ENCODE measurements around the gene FAM53B. TPM values are rescaled to one million over a fixed set of nuclear protein-coding genes. Genes with fewer than 3 reads are reported as not detected.

Gene FAM53B
- total RNA-seq, 2 donors from 2014 or later, result 17.1 to 21.1 TPM

DNA sequence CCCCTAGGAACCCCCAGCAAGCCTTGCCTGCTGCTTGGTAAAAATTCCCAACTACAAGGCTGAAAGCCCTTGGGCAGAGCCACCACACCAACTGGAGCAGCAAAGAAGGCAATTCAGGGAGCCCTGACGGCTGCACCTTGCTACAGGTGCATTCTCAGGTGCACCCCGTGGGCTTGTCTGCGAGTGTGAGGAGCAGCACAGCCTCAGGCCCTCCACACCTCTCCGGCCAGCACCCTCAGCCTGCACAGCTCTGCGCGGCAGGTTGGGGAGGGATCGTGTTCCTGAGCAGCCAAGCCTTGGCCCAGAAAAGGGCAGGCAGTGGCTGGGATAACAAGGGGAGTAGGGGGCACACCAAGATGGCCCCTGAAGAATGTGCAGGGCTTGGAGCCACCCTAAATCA, 104.1 kb downstream of the FAM53B start:
- H3K36me3 ChIP-seq (replicated peaks in 1 of 2; ENCODE audit: insufficient read depth in 1 of 2, low read depth in 2 of 2), result no peaks in the 10 kb centered on the region
- no peaks in the 10 kb centered on the region for H3K9me3 ChIP-seq
- no peaks in the 10 kb centered on the region for H3K27me3 ChIP-seq
- H3K27ac ChIP-seq, result no peak overlapping the region
- intact Hi-C loops (cut with DNase I), result no loop called here
- H3K4me3 ChIP-seq, result no peak overlapping the region
- peaks cover 6% of the 10 kb centered on the region for H3K4me1 ChIP-seq
- 84% methylated on average over 7 of the region's 7 CpGs; no CpG with 5 or more reads in 1 of the 2 donors for WGBS, 2 donors
- TF ChIP-seq POLR2A (IDR thresholded peaks at IDR 0.05), result no peak
- DNase-seq (no peak), ATAC-seq (no peak)

DNA sequence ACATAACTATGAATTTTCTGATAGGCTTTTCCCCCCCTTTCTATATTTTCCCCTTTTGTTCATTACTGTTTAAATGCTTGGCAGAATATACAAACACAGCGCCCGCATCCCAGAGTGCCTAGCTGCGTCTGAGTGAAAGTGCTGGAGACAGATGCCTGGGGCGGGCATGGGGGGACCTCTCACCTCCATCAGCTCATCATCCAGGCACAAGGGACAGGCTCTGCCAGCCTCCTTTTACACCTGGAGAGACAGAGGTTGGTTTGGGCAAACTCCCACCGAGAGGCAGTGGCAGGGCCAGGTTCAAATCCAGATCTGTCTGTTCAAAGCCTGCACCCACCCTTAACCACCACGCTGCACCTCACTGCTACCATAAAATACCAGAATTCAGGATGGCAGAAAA, 104.5 kb downstream of the FAM53B start:
- Histone ChIP-seq H3K4me1 (peaks cover 6% of the 10 kb centered on the region), H3K27ac (no peak overlapping the region)
- DNase-seq, result no peak

DNA sequence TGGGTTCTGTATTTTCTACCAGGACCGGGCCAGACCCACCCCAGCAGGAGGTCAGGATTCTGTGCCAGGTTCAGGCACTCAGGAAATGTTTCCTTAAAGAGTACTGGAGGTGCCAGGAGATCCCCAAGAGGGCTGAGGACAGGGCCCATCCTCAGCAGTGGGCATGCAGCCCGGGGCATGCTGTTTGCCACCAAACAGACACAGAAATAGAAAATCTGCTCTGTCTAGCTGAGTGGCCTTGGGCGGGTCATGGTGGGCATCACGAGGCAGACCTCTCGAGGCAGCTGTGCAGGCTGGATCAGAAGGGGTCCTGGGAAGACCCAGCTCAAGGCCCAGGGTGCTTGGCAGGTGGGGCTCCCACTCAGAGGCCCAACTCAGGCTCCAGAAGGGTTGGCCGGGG, 105.0 kb downstream of the FAM53B start:
- no peaks in the 10 kb centered on the region for H3K27me3 ChIP-seq
- no peak for ATAC-seq
- TF ChIP-seq, protein P1, sequence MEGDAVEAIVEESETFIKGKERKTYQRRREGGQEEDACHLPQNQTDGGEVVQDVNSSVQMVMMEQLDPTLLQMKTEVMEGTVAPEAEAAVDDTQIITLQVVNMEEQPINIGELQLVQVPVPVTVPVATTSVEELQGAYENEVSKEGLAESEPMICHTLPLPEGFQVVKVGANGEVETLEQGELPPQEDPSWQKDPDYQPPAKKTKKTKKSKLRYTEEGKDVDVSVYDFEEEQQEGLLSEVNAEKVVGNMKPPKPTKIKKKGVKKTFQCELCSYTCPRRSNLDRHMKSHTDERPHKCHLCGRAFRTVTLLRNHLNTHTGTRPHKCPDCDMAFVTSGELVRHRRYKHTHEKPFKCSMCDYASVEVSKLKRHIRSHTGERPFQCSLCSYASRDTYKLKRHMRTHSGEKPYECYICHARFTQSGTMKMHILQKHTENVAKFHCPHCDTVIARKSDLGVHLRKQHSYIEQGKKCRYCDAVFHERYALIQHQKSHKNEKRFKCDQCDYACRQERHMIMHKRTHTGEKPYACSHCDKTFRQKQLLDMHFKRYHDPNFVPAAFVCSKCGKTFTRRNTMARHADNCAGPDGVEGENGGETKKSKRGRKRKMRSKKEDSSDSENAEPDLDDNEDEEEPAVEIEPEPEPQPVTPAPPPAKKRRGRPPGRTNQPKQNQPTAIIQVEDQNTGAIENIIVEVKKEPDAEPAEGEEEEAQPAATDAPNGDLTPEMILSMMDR (IDR thresholded peaks at IDR 0.05), result no peak
- no peak for TF ChIP-seq POLR2A (IDR thresholded peaks at IDR 0.05)
- peaks cover 6% of the 10 kb centered on the region for H3K4me1 ChIP-seq
- H3K4me3 ChIP-seq, result no peak overlapping the region
- H3K9me3 ChIP-seq, result no peaks in the 10 kb centered on the region
- no peak overlapping the region for H3K27ac ChIP-seq
- intact Hi-C loops (cut with DNase I), result no loop called here
- WGBS, 2 donors, result 91 to 100% methylated on average over 6 of the region's 6 CpGs
- H3K36me3 ChIP-seq (replicated peaks in 1 of 2; ENCODE audit: insufficient read depth in 1 of 2, low read depth in 2 of 2), result no peaks in the 10 kb centered on the region
- no peak for DNase-seq

More for the DNA sequence above, 104.5 kb downstream of the FAM53B start:
- intact Hi-C loops (cut with DNase I), result no loop called here
- TF ChIP-seq, protein P1 (IDR thresholded peaks at IDR 0.05), result no peak
- TF ChIP-seq POLR2A (IDR thresholded peaks at IDR 0.05), result no peak
- no peak for ATAC-seq
- H3K4me3 ChIP-seq, result no peak overlapping the region
- no peaks in the 10 kb centered on the region for H3K36me3 ChIP-seq (replicated peaks in 1 of 2; ENCODE audit: insufficient read depth in 1 of 2, low read depth in 2 of 2)
- no peaks in the 10 kb centered on the region for H3K9me3 ChIP-seq
- no peaks in the 10 kb centered on the region for H3K27me3 ChIP-seq
- WGBS, 2 donors, result 90 to 99% methylated on average over 6 of the region's 6 CpGs

DNA sequence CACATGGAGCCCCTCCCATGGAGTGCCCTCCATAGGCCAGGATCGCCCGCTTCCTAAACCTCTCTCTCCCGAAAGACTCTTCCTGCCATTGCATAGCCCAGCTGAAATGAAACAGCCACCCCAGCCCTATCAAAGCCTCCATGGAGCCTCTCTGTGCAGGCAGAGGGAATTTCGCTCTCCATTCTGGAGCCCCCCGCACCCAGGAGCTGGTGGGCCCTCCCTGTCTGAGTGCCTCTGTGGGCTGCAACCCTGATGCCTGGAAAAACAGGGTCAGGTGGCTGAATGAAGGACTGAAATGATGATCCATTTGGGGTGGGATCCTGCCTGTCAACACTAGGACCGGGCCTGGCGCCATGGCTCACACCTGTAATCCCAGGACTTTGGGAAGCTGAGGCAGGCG, 106.4 kb downstream of the FAM53B start:
- H3K36me3 ChIP-seq (replicated peaks in 1 of 2; ENCODE audit: insufficient read depth in 1 of 2, low read depth in 2 of 2), result no peaks in the 10 kb centered on the region
- 96 to 100% methylated on average over 6 to 8 of the region's 8 CpGs for WGBS, 2 donors
- H3K27me3 ChIP-seq, result no peaks in the 10 kb centered on the region
- no peaks in the 10 kb centered on the region for H3K9me3 ChIP-seq
- H3K4me1 ChIP-seq, result peaks cover 6% of the 10 kb centered on the region
- TF ChIP-seq POLR2A (IDR thresholded peaks at IDR 0.05), result no peak
- TF ChIP-seq, protein P1 (IDR thresholded peaks at IDR 0.05), result no peak
- no peak overlapping the region for H3K4me3 ChIP-seq
- no peak for ATAC-seq
- intact Hi-C loops (cut with DNase I), result no loop called here
- DNase-seq, result no peak
- no peak overlapping the region for H3K27ac ChIP-seq

DNA sequence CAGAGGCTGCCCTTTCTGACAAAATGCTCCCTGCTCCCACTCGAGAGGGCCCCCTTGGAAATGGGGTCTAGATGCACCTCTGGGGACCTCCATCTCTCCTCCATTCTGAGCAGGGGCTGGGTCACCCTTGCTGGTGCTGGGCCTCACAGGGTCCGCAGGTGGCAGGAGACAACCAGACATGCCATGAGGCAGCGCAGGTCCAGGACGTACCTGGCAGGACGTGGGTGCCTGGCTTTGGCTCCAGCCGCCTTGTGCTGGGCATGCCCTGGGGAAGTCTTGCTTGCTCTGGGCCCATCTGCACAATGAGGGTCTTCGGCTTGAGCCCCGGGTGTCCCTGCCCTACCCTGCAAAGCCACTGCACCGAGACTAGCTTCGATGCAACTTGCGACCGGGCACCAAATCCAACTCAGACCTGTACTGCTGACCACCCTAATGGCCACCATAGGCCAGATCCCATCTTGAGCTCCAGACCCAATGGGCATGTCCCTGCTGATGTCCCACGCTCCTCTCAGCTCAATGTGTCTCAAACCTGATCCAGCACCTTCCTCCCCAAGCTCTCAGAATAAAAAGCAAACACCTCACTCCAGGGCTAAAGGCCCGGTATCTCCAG, 107.0 kb downstream of the FAM53B start:
- ATAC-seq (no peak), DNase-seq (no peak)
- H3K9me3 ChIP-seq, result no peaks in the 10 kb centered on the region
- H3K4me3 ChIP-seq, result no peak overlapping the region
- peaks cover 6% of the 10 kb centered on the region for H3K4me1 ChIP-seq
- intact Hi-C loops (cut with DNase I), result no loop called here
- no peaks in the 10 kb centered on the region for H3K27me3 ChIP-seq
- 94 to 98% methylated on average over 6 to 14 of the region's 14 CpGs for WGBS, 2 donors
- H3K27ac ChIP-seq, result no peak overlapping the region
- H3K36me3 ChIP-seq (replicated peaks in 1 of 2; ENCODE audit: insufficient read depth in 1 of 2, low read depth in 2 of 2), result no peaks in the 10 kb centered on the region
- TF ChIP-seq, protein P1 (IDR thresholded peaks at IDR 0.05), result no peak
- TF ChIP-seq POLR2A (IDR thresholded peaks at IDR 0.05), result no peak

Data from body of pancreas (tissue), 4 donors.